Esophagus squamous epithelium (tissue), 5 donors: ENCODE results near the gene PTPN2. TPM values are rescaled to one million over a fixed set of nuclear protein-coding genes. Genes with fewer than 3 reads are reported as not detected.

Experiments
- DNase-seq: peaks from one replicate; lab custom pipeline; 2025; lab: John Stamatoyannopoulos, UW
- H3K27ac ChIP-seq, 4 donors: fragments of 200-600 bp; sonication (generic); one replicate each; pipeline ENCODE4 v1.5.1; 2016 to 2019; ENCODE audit warnings: mild to moderate bottlenecking in 1 of 4
- H3K27me3 ChIP-seq, 4 donors: fragments of 200-600 bp; sonication (generic); 1 replicate in 3 of 4; 2 replicates in 1 of 4; pipeline versions ENCODE4 v1.5.1 to v1.6.0; 2017 to 2021; ENCODE audit warnings: antibody characterized with exemption in 1 of 4
- H3K36me3 ChIP-seq, 3 donors: fragments of 200-600 bp; sonication (generic); one replicate each; pipeline ENCODE4 v1.5.1; 2016 to 2019
- H3K4me1 ChIP-seq, 3 donors: fragments of 200-600 bp; sonication (generic); one replicate each; pipeline ENCODE4 v1.5.1; 2017 to 2019
- H3K4me3 ChIP-seq, 4 donors: fragments of 200-600 bp; sonication (generic); 1 replicate in 3 of 4; 2 replicates in 1 of 4; pipeline ENCODE4 v1.5.1; 2016 to 2019; ENCODE audit warnings: mild to moderate bottlenecking in 2 of 4, moderate library complexity in 1 of 4
- H3K9me3 ChIP-seq, 3 donors: fragments of 200-600 bp; sonication (generic); one replicate each; pipeline ENCODE4 v1.5.1; 2016 to 2019
- POLR2A ChIP-seq, 4 donors: fragments of 450-650 bp; IDR thresholded peaks; one replicate each; pipeline ENCODE4 v1.6.1; 2017; ENCODE audit warnings: antibody characterized with exemption in 4 of 4, mild to moderate bottlenecking in 4 of 4, moderate library complexity in 3 of 4
- WGBS, 2 donors: methylation state at CpG; one replicate each; pipeline ENCODE4 v1.1.5; 2018; 5-methylcytosine and 5-hydroxymethylcytosine counted together
- intact Hi-C: fragments of 100-400 bp; cut with DNase I; formaldehyde crosslinking; loops from one replicate; pipeline ENCODE4 v1.15.0; 2022
- total RNA-seq, 4 donors: library from RNA; depleted of rRNA; stranded (reverse); fragments of >200 nt; gene quantifications; one replicate each; pipeline ENCODE4 v1.1.0, GENCODE V29; 2016
- TF ChIP-seq, protein P1 (sequence below), 6 experiments: fragments of 450-650 bp in 4 of 6; fragments of 200-600 bp in 2 of 6; sonication (generic) in 2 of 6; IDR thresholded peaks; one replicate each; pipeline ENCODE4 v1.5.1; 2016 to 2019; ENCODE audit warnings: antibody characterized with exemption in 6 of 6, mild to moderate bottlenecking in 4 of 6, moderate library complexity in 4 of 6
- donor health status: DM: yes; HTN: yes; CAD: no.

Gene PTPN2
- total RNA-seq, 4 donors from 2014 or later: 31.8 to 37.9 (median 33.4) TPM

DNA sequence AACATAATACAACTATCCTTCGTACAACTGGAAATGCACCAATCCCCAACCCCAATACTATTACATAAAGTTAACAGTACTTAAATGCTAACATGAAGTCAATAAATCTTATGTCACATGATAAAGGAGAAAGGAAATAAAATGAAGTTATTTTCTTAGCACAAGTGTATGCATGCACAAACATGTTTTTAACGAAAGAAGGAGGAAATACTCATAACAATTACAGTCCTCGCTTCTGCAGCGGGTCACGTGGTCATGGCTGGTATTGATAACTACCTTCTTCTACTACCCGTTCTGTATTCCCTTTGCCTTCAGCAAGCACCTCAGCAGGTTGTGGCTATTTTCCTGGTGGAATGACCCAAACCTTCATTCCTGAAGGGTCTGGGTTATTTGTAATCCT lies 129.5 kb downstream of the PTPN2 start:
- H3K4me1 ChIP-seq: no peaks in the 10 kb centered on the region
- H3K9me3 ChIP-seq: no peaks in the 10 kb centered on the region
- no peak overlapping the region for H3K27ac ChIP-seq
- no peaks in the 10 kb centered on the region for H3K27me3 ChIP-seq
- TF ChIP-seq, protein P1, sequence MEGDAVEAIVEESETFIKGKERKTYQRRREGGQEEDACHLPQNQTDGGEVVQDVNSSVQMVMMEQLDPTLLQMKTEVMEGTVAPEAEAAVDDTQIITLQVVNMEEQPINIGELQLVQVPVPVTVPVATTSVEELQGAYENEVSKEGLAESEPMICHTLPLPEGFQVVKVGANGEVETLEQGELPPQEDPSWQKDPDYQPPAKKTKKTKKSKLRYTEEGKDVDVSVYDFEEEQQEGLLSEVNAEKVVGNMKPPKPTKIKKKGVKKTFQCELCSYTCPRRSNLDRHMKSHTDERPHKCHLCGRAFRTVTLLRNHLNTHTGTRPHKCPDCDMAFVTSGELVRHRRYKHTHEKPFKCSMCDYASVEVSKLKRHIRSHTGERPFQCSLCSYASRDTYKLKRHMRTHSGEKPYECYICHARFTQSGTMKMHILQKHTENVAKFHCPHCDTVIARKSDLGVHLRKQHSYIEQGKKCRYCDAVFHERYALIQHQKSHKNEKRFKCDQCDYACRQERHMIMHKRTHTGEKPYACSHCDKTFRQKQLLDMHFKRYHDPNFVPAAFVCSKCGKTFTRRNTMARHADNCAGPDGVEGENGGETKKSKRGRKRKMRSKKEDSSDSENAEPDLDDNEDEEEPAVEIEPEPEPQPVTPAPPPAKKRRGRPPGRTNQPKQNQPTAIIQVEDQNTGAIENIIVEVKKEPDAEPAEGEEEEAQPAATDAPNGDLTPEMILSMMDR (IDR thresholded peaks at IDR 0.05): no peak
- TF ChIP-seq POLR2A (IDR thresholded peaks at IDR 0.05): no peak
- no peaks in the 10 kb centered on the region for H3K36me3 ChIP-seq
- DNase-seq: no peak
- no peak overlapping the region for H3K4me3 ChIP-seq
- intact Hi-C loops: no loop called here
- WGBS, 2 donors: 70 to 72% methylated on average over 6 of the region's 6 CpGs

DNA sequence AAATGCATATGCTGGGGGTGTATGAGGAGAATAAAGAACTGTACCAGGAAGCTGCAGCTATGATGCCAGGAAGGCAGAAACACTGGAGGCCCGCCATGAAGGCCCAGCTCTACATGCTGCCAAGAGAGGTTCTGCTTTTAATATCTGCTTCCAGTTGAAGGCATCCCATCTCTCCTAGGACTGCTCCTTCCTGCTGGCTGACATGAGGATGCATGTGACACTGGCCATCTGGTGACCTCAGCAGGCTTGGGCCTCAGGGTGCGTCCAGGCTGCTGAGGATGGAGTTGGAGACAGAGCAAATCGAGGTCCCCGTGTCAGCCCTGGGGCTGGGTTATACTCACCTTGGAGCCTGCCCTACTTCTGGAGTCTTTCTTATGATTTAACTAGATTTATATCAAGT lies 132.1 kb downstream of the PTPN2 start:
- intact Hi-C loops: no loop called here
- Histone ChIP-seq H3K4me3 (no peak overlapping the region), H3K36me3 (no peaks in the 10 kb centered on the region), H3K9me3 (no peaks in the 10 kb centered on the region), H3K27ac (no peak overlapping the region), H3K27me3 (peaks cover 0 to 11% (median 0%) of the 10 kb centered on the region in 4 donors), H3K4me1 (no peaks in the 10 kb centered on the region)
- WGBS, 2 donors: 75 to 92% methylated on average over 4 of the region's 4 CpGs
- no peak for DNase-seq
- TF ChIP-seq, protein P1 (IDR thresholded peaks at IDR 0.05): no peak
- no peak for TF ChIP-seq POLR2A (IDR thresholded peaks at IDR 0.05)

DNA sequence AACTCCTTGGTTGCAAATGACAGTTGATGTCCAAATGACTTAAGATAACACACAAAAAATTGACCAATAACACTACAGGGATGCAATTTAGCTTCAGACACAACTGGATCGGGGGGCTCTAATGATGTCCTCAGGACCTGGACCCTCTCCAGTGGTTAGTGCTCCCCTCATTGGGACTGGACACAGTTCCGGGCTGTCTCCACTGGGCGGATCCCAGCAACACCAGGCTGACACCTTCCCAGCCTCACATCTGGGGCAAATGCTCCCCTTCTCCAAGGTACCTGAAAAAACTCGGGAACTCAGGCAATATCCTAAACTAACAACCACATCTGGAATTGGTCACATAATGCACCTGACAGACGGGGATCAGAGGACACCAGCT lies 132.5 kb downstream of the PTPN2 start:
- TF ChIP-seq, protein P1 (IDR thresholded peaks at IDR 0.05): no peak
- no peak for TF ChIP-seq POLR2A (IDR thresholded peaks at IDR 0.05)
- WGBS, 2 donors: 85 to 88% methylated on average over 1 to 5 of the region's 5 CpGs

DNA sequence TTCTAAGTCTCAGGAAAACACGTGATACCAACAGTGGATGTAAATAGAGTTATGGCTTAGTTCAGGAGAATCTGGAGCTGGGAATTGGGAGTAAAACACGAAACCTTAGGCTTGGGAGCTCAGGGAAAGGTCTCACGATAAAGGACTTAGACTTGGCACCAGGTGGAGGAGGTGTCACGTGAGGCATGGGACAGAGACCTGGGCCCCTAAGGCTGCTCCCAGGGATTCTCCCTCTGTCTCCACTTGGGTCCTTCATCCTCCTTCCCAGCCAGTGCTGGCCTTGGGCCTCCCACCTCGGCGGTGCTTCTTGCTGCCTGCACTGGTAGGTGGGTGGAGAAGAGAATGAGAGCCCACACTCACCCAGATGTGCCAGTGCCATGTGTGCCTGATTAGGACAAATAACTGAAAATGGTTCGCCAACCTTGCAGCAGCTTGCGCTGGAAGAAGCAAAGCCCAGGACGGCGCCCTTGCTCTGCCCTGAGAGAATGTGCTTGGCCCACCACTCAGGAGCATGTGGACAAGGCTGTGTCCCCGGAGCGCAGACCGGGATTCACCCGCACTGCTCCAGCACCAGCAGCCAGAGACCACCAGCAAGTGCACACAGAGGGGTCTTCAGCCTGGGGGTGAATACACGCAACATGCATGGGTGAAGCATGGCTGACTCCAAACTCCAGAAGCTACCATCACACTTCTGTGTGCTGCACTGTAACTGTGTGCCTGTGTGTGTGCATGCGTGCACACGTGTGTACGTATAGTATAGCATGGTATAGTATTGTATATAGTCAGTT lies 133.1 kb downstream of the PTPN2 start:
- no peak for TF ChIP-seq POLR2A (IDR thresholded peaks at IDR 0.05)
- TF ChIP-seq, protein P1 (IDR thresholded peaks at IDR 0.05): no peak
- no peaks in the 10 kb centered on the region for H3K9me3 ChIP-seq
- no peak for DNase-seq
- no peak overlapping the region for H3K4me3 ChIP-seq
- H3K27ac ChIP-seq: no peak overlapping the region
- H3K27me3 ChIP-seq: peaks cover 0 to 11% (median 0%) of the 10 kb centered on the region in 4 donors
- H3K36me3 ChIP-seq: no peaks in the 10 kb centered on the region
- intact Hi-C loops: no loop called here
- 82 to 83% methylated on average over 7 to 9 of the region's 18 CpGs for WGBS, 2 donors
- H3K4me1 ChIP-seq: no peaks in the 10 kb centered on the region

More for the DNA sequence above, 132.5 kb downstream of the PTPN2 start:
- Histone ChIP-seq H3K36me3 (no peaks in the 10 kb centered on the region), H3K27ac (no peak overlapping the region), H3K9me3 (no peaks in the 10 kb centered on the region), H3K4me3 (no peak overlapping the region), H3K27me3 (peaks cover 0 to 11% (median 0%) of the 10 kb centered on the region in 4 donors), H3K4me1 (no peaks in the 10 kb centered on the region)
- DNase-seq: no peak
- intact Hi-C loops: no loop called here

DNA sequence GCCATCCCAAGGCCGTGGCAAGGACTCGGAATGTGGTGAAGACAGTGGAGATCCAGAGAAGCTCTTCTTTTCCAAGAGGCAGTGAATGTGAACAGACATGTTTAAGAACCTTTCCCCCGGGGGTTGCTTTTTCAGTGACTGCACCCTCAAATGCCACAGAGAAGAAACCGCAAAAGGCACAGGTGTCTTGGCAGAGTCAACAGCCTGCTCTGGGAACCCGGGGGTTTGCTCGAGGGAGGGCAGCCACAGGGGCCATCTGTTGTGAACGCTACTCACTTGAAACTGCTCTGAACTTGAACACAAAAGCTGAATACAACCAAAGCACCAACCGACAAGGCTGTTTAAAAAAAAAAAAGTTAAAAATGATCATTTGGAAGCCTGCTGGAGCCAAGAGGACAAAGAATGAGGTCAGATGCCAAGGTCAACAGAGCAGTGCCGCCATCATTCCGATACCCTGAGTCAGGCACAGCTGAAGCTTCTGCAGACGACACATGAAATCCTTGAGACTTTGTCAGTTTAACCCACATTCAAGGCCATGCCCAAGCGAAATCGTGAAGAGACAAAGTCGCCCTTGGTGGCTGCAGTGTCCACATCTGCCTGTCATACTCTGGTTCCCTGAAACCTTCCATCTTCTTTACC lies 133.8 kb downstream of the PTPN2 start:
- intact Hi-C loops: no loop called here

More for the DNA sequence above, 133.8 kb downstream of the PTPN2 start:
- no peak for DNase-seq
- Histone ChIP-seq H3K9me3 (no peaks in the 10 kb centered on the region), H3K36me3 (no peaks in the 10 kb centered on the region), H3K4me1 (no peaks in the 10 kb centered on the region), H3K27me3 (peaks cover 0 to 11% (median 0%) of the 10 kb centered on the region in 4 donors), H3K27ac (no peak overlapping the region), H3K4me3 (no peak overlapping the region)
- TF ChIP-seq POLR2A (IDR thresholded peaks at IDR 0.05): no peak
- TF ChIP-seq, protein P1 (IDR thresholded peaks at IDR 0.05): no peak
- 44 to 52% methylated on average over 11 to 13 of the region's 14 CpGs for WGBS, 2 donors
